Parathyroid adenoma (tissue), 2 donors: ENCODE measurements around the gene SCAI.

Experiments used
- H2AFZ ChIP-seq: fragments of 300-600 bp; sonication (generic); one replicate; pipeline ENCODE4 v1.7.0; 2017; ENCODE audit warnings: antibody characterized with exemption, mild to moderate bottlenecking
- H3K27ac ChIP-seq: fragments of 300-600 bp; sonication (generic); one replicate; pipeline ENCODE4 v1.7.0; 2017
- H3K27me3 ChIP-seq: fragments of 300-600 bp; sonication (generic); one replicate; pipeline ENCODE4 v1.7.0; 2017; ENCODE audit warnings: low read length; ENCODE audit not compliant: control insufficient read depth, insufficient read depth
- H3K36me3 ChIP-seq: fragments of 300-600 bp; sonication (generic); one replicate; pipeline ENCODE4 v1.7.0; 2017; ENCODE audit warnings: low read length; ENCODE audit not compliant: control insufficient read depth, insufficient read depth
- H3K4me1 ChIP-seq: fragments of 300-600 bp; sonication (generic); one replicate; pipeline ENCODE4 v1.7.0; 2017; ENCODE audit warnings: control low read depth
- H3K4me2 ChIP-seq: fragments of 300-600 bp; sonication (generic); one replicate; pipeline ENCODE4 v1.7.0; 2017; ENCODE audit warnings: low read length
- H3K4me3 ChIP-seq: fragments of 300-600 bp; sonication (generic); one replicate; pipeline ENCODE4 v1.7.0; 2017; ENCODE audit warnings: low read depth, low read length
- H3K79me2 ChIP-seq: fragments of 300-600 bp; sonication (generic); one replicate; pipeline ENCODE4 v1.7.0; 2017; ENCODE audit warnings: control low read depth
- H3K9ac ChIP-seq: fragments of 300-600 bp; sonication (generic); one replicate; pipeline ENCODE4 v1.7.0; 2017; ENCODE audit warnings: mild to moderate bottlenecking
- H3K9me3 ChIP-seq: fragments of 300-600 bp; sonication (generic); one replicate; pipeline ENCODE4 v1.7.0; 2017; ENCODE audit warnings: low read length; ENCODE audit not compliant: control insufficient read depth
- TF ChIP-seq, protein P1 (sequence below): fragments of 300-600 bp; sonication (generic); IDR thresholded peaks from one replicate; pipeline ENCODE4 v1.7.0; 2017; ENCODE audit warnings: antibody characterized with exemption, mild to moderate bottlenecking
- donor health status: primary hyperparathyroidism.

Gene SCAI

DNA sequence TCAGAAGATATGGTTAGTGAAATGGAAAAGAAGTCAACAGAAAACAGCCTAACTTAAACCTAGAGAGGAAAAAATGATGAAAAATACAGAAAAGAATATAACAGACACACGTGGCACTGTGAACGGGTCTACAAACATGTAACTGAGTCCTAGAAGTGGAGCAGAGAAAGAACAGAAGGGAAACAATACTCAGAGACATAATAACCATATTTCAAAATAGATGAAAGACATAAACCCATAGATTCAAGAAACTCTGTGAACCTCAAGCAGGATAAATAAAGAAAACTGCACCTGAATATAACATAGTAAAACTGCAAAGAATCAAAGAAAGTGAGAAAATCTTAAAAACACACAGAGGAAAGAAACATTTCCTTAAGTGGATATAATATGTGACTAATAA, 134.7 kb downstream of the SCAI start:
- Histone ChIP-seq H3K4me3 (no peak overlapping the region), H3K9me3 (no peaks in the 10 kb centered on the region), H3K27ac (no peak overlapping the region), H3K36me3 (no peaks in the 10 kb centered on the region), H3K4me1 (no peaks in the 10 kb centered on the region), H3K79me2 (no peaks in the 10 kb centered on the region), H2AFZ (no peak overlapping the region), H3K27me3 (no peaks in the 10 kb centered on the region), H3K9ac (no peak overlapping the region), H3K4me2 (no peak overlapping the region)
- TF ChIP-seq, protein P1, sequence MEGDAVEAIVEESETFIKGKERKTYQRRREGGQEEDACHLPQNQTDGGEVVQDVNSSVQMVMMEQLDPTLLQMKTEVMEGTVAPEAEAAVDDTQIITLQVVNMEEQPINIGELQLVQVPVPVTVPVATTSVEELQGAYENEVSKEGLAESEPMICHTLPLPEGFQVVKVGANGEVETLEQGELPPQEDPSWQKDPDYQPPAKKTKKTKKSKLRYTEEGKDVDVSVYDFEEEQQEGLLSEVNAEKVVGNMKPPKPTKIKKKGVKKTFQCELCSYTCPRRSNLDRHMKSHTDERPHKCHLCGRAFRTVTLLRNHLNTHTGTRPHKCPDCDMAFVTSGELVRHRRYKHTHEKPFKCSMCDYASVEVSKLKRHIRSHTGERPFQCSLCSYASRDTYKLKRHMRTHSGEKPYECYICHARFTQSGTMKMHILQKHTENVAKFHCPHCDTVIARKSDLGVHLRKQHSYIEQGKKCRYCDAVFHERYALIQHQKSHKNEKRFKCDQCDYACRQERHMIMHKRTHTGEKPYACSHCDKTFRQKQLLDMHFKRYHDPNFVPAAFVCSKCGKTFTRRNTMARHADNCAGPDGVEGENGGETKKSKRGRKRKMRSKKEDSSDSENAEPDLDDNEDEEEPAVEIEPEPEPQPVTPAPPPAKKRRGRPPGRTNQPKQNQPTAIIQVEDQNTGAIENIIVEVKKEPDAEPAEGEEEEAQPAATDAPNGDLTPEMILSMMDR = no peak

- Histone ChIP-seq H3K9ac (no peak overlapping the region), H3K4me3 (no peak overlapping the region), H3K4me2 (no peak overlapping the region), H3K36me3 (no peaks in the 10 kb centered on the region), H2AFZ (no peak overlapping the region), H3K27ac (no peak overlapping the region), H3K4me1 (no peaks in the 10 kb centered on the region), H3K9me3 (no peaks in the 10 kb centered on the region), H3K27me3 (no peaks in the 10 kb centered on the region), H3K79me2 (no peaks in the 10 kb centered on the region)
- TF ChIP-seq, protein P1 = no peak
These were observed 140.0 kb downstream of the SCAI start for GRCh38 chr9:125003332-125003731.

- Histone ChIP-seq H3K4me1 (no peaks in the 10 kb centered on the region), H3K9ac (no peak overlapping the region), H3K4me2 (no peak overlapping the region), H3K9me3 (no peaks in the 10 kb centered on the region), H3K36me3 (no peaks in the 10 kb centered on the region), H3K79me2 (no peaks in the 10 kb centered on the region), H2AFZ (no peak overlapping the region), H3K27me3 (no peaks in the 10 kb centered on the region), H3K27ac (no peak overlapping the region), H3K4me3 (no peak overlapping the region)
- TF ChIP-seq, protein P1 = no peak
These were observed 159.6 kb downstream of the SCAI start for GRCh38 chr9:124983698-124984097.

DNA sequence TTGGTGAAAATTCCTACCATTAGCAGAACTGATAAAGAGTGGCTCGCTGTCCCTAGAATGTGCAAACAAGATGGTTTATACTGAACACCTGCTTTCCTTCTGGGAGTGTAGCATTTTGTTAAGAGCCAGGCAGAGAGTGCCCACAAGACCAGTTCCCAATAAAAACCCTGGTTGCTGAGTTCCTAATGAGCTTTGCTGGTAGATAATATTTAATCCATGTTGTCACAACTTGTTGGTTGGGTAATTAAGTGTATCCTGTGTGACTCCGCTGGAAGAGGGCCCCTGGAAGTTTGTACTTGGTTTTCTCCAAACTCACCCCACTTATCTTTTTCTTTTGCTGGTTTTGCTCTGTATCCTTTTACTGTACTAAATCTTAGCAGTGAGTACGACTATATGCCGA, 162.9 kb downstream of the SCAI start:
- Histone ChIP-seq H3K9me3 (no peaks in the 10 kb centered on the region), H3K4me3 (no peak overlapping the region), H2AFZ (no peak overlapping the region), H3K36me3 (no peaks in the 10 kb centered on the region), H3K4me1 (no peaks in the 10 kb centered on the region), H3K4me2 (no peak overlapping the region), H3K27ac (no peak overlapping the region), H3K9ac (no peak overlapping the region), H3K79me2 (no peaks in the 10 kb centered on the region), H3K27me3 (no peaks in the 10 kb centered on the region)
- TF ChIP-seq, protein P1 = no peak

DNA sequence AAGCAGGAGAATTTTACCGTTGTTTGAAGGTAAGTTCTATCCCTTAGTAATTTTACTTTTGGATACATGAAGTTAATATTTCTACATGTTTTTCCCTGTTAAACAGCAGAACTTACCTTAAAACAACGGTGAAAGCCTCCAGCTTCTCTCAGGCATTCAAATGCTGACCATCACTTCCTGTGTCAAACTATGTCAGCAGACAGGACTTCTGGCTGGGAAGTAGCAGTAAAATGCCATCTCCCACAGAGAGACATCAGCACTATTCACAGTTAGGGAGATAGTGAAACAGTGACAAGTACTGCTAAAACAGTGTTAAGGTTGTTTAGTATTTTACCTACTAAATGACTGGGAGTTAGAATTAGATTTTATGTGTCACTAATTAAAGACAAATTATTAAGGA, 168.2 kb downstream of the SCAI start:
- H3K36me3 ChIP-seq = no peaks in the 10 kb centered on the region
- no peaks in the 10 kb centered on the region for H3K79me2 ChIP-seq
- H3K4me3 ChIP-seq = no peak overlapping the region
- no peak overlapping the region for H2AFZ ChIP-seq
- TF ChIP-seq, protein P1 = no peak
- no peak overlapping the region for H3K27ac ChIP-seq
- no peak overlapping the region for H3K4me2 ChIP-seq
- no peaks in the 10 kb centered on the region for H3K27me3 ChIP-seq
- H3K9ac ChIP-seq = no peak overlapping the region
- no peaks in the 10 kb centered on the region for H3K4me1 ChIP-seq
- H3K9me3 ChIP-seq = no peaks in the 10 kb centered on the region
